Neural progenitor cell (in vitro differentiated cells): ENCODE data around the gene SLIT1.

Experiments used
- EZH2 ChIP-seq: fragments of 200-600 bp; sonication (generic); IDR thresholded peaks from 2 replicates; pipeline ENCODE4 v1.6.1; 2017; ENCODE audit warnings: antibody characterized with exemption, mild to moderate bottlenecking, moderate library complexity
- TF ChIP-seq, protein P1 (sequence below): fragments of 200-600 bp; sonication (generic); IDR thresholded peaks from 2 replicates; pipeline ENCODE4 v1.5.1; 2017; ENCODE audit warnings: antibody characterized with exemption, mild to moderate bottlenecking

DNA sequence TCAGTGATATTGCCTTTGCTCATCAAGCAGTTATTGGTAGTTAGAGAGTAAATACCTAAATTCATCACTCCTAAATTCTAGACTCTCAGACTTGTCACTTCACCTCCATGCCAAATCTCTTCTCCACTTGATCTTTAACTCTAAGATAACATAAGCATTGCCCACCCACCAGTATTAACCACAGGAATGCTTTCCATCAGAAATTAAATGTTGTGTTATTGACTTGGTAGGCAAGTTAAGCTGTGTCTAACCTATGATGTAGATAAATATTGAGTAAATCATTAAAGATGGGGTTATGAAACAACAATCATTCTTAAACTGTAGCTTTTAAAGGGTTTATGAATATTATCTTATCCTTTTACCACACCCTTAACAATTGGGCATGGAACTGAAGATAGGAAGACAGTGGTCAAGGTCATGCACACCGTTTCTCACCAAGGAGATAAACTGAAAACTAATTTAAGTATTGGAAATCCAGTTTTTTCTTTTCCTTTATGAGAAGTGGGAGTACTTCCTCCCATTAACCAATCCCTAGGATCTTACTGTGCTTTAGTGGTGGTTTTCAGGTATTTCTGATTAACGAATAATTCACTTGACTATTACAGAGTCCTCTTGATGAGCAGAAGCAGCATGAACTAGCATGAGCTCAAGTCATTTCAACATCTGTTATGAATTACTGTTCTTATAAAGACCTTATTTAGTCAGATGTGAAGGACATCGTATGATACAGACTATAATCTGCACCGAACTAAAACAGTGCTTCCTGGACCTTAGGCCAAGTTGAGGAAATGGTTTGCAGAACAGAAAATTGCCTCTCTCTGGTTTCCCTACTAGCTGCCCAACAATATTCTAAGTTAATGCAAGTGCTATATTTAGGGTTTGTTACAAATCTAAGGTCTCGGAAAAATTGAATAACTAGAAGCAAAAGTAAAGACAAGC is 211.7 kb downstream of the SLIT1 start:
- TF ChIP-seq, protein P1, sequence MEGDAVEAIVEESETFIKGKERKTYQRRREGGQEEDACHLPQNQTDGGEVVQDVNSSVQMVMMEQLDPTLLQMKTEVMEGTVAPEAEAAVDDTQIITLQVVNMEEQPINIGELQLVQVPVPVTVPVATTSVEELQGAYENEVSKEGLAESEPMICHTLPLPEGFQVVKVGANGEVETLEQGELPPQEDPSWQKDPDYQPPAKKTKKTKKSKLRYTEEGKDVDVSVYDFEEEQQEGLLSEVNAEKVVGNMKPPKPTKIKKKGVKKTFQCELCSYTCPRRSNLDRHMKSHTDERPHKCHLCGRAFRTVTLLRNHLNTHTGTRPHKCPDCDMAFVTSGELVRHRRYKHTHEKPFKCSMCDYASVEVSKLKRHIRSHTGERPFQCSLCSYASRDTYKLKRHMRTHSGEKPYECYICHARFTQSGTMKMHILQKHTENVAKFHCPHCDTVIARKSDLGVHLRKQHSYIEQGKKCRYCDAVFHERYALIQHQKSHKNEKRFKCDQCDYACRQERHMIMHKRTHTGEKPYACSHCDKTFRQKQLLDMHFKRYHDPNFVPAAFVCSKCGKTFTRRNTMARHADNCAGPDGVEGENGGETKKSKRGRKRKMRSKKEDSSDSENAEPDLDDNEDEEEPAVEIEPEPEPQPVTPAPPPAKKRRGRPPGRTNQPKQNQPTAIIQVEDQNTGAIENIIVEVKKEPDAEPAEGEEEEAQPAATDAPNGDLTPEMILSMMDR = no peak
- TF ChIP-seq EZH2 = no peak
